ENCODE measurements around the gene TUT7.

- no peak for TF ChIP-seq CTCF (conservative IDR thresholded peaks at IDR 0.05; ENCODE audit: low read depth, low read length)
- no peak for TF ChIP-seq SMC3 (IDR thresholded peaks at IDR 0.05; ENCODE audit: low read depth, low read length)
- TF ChIP-seq CEBPB (IDR thresholded peaks at IDR 0.05; ENCODE audit: low read depth, low read length): no peak
- TF ChIP-seq USF2 (IDR thresholded peaks at IDR 0.05; ENCODE audit: low read depth, low read length): no peak
- TF ChIP-seq MAZ (IDR thresholded peaks at IDR 0.05; ENCODE audit: borderline replicate concordance, low read depth, low read length): no peak
- no peak for TF ChIP-seq ELK1 (IDR thresholded peaks at IDR 0.05; ENCODE audit: borderline replicate concordance, low read depth, low read length)
- no peak for TF ChIP-seq POLR2A (IDR thresholded peaks at IDR 0.05; ENCODE audit: low read depth, low read length)
- TF ChIP-seq FOS (IDR thresholded peaks at IDR 0.05; ENCODE audit: low read depth, low read length): no peak
- TF ChIP-seq RAD21 (IDR thresholded peaks at IDR 0.05; ENCODE audit: low read length): no peak
- no peak for TF ChIP-seq RCOR1 (IDR thresholded peaks at IDR 0.05; ENCODE audit: insufficient replicate concordance, low read length)
- no peak for TF ChIP-seq MAFK (IDR thresholded peaks at IDR 0.05; ENCODE audit: low read depth, low read length)
- TF ChIP-seq BHLHE40 (IDR thresholded peaks at IDR 0.05; ENCODE audit: low read depth, low read length): no peak
- TF ChIP-seq RFX5 (IDR thresholded peaks at IDR 0.05; ENCODE audit: low read depth, low read length): no peak
Observed at GRCh38 chr9:86277072-86277471, 77.1 kb downstream of the TUT7 start.
